Ovary (tissue), 9 donors: ENCODE data around the gene ANKRD44. TPM values are rescaled to one million over a fixed set of nuclear protein-coding genes. Genes with fewer than 3 reads are reported as not detected.

ENCODE experiments used
- DNase-seq, 5 donors: peaks; one replicate each; pipeline ENCODE4 v3.0.0-alpha.2; 2019 to 2020
- H3K27ac ChIP-seq, 2 donors: fragments of 200-600 bp; one replicate each; pipeline versions ENCODE4 v1.5.1 to v1.8.0; 2019 to 2022
- H3K27me3 ChIP-seq: fragments of 200-600 bp; one replicate; pipeline ENCODE4 v1.8.0; 2022
- H3K36me3 ChIP-seq: fragments of 200-600 bp; sonication (generic); one replicate; pipeline ENCODE4 v1.5.1; 2019
- H3K4me1 ChIP-seq: one replicate; pipeline ENCODE4 v1.8.1; 2013; ENCODE audit warnings: mild to moderate bottlenecking, moderate library complexity; ENCODE audit not compliant: insufficient read depth
- H3K4me3 ChIP-seq: fragments of 200-600 bp; sonication (generic); one replicate; pipeline ENCODE4 v1.5.1; 2017
- H3K9me3 ChIP-seq, 2 donors: fragments of 200-600 bp in 1 of 2; sonication (generic) in 1 of 2; one replicate each; pipeline versions ENCODE4 v1.5.1 to v1.8.1; 2013 to 2019; ENCODE audit warnings: mild to moderate bottlenecking in 1 of 2, moderate library complexity in 1 of 2
- EP300 ChIP-seq: sonication (generic); formaldehyde crosslinking; IDR thresholded peaks from one replicate; pipeline ENCODE4 v1.6.1; 2017; ENCODE audit warnings: antibody characterized with exemption
- POLR2A ChIP-seq: fragments of 450-650 bp; IDR thresholded peaks from one replicate; pipeline ENCODE4 v1.6.1; 2017; ENCODE audit warnings: antibody characterized with exemption, mild to moderate bottlenecking, moderate library complexity
- WGBS, 3 donors: extraction: QIAGEN DNeasy Blood & Tissue Kit in 1 of 3; methylation state at CpG; one replicate each; pipeline versions ENCODE4 v1.1.5 to v1.1.7; 2013 to 2017; 5-methylcytosine and 5-hydroxymethylcytosine counted together
- intact Hi-C, 4 donors: fragments of 100-400 bp; cut with DNase I; formaldehyde crosslinking; loops; one replicate each; pipeline versions ENCODE4 v1.11.0 to v1.15.1; 2022 to 2023
- polyA plus RNA-seq, 2 donors: library from polyadenylated mRNA; stranded (reverse); fragments of 200-250 nt in 1 of 2; fragments of 350-450 nt in 1 of 2; fragmentation: Illumina TruSeq in 1 of 2; extraction: RNeasy Lipid Tissue Mini Kit (QIAGEN cat#74804) in 1 of 2; gene quantifications; one replicate each; pipeline ENCODE4 v1.2.3, GENCODE V29; 2013 to 2014
- total RNA-seq, 7 donors: library from RNA; depleted of rRNA in 2 of 7; stranded (reverse); fragments of >200 nt in 2 of 7; fragmentation: NEBNext Ultra II Directional in 3 of 7; extraction: Animal tissue kit (Norgen Biotek cat#: 25700) in 3 of 7; gene quantifications; one replicate each; pipeline versions ENCODE4 v1.1.0 to v1.2.4, GENCODE V29; 2016 to 2023
- TF ChIP-seq, protein P1 (sequence below), 3 donors: fragments of 450-650 bp in 2 of 3; fragments of 200-600 bp in 1 of 3; IDR thresholded peaks; one replicate each; pipeline versions ENCODE4 v1.5.1 to v1.8.0; 2016 to 2022; ENCODE audit warnings: antibody characterized with exemption in 3 of 3, mild to moderate bottlenecking in 1 of 3
- donor health status: DM: no; HTN: no; CAD: no; lungs with moderate emphysema.
- donor health status: DM: no; HTN: no; CAD: no.
- donor health status: Bipolar disorder and iron deficiency.
- donor health status: DM: yes; HTN: yes; CAD: no.
- donor health status: DM: no; HTN: no; CAD: no.
- donor health status: DM: yes; HTN: yes; CAD: no.

ANKRD44 gene
- total and polyA plus RNA-seq, 9 donors, result 2.6 to 60.0 (median 11.1) TPM

GRCh38 chr2:197211881-197212342 lies 98.7 kb downstream of the ANKRD44 start:
- Histone ChIP-seq H3K4me3 (no peak overlapping the region), H3K9me3 (no peaks in the 10 kb centered on the region), H3K27me3 (no peaks in the 10 kb centered on the region), H3K27ac (no peak overlapping the region), H3K4me1 (peaks cover 4% of the 10 kb centered on the region), H3K36me3 (no peaks in the 10 kb centered on the region)
- no peak for DNase-seq
- intact Hi-C loops, result loop anchor here in 1 of 4 donors (10.0 kb wide), 1 partner anchor 163 kb away; no protein-coding TSS in a partner anchor
- TF ChIP-seq EP300 (no peak), POLR2A (no peak)
- TF ChIP-seq, protein P1, sequence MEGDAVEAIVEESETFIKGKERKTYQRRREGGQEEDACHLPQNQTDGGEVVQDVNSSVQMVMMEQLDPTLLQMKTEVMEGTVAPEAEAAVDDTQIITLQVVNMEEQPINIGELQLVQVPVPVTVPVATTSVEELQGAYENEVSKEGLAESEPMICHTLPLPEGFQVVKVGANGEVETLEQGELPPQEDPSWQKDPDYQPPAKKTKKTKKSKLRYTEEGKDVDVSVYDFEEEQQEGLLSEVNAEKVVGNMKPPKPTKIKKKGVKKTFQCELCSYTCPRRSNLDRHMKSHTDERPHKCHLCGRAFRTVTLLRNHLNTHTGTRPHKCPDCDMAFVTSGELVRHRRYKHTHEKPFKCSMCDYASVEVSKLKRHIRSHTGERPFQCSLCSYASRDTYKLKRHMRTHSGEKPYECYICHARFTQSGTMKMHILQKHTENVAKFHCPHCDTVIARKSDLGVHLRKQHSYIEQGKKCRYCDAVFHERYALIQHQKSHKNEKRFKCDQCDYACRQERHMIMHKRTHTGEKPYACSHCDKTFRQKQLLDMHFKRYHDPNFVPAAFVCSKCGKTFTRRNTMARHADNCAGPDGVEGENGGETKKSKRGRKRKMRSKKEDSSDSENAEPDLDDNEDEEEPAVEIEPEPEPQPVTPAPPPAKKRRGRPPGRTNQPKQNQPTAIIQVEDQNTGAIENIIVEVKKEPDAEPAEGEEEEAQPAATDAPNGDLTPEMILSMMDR (IDR thresholded peaks at IDR 0.05), result no peak
- 91 to 95% (median 94%) methylated on average over 4 of the region's 4 CpGs for WGBS, 3 donors

DNA sequence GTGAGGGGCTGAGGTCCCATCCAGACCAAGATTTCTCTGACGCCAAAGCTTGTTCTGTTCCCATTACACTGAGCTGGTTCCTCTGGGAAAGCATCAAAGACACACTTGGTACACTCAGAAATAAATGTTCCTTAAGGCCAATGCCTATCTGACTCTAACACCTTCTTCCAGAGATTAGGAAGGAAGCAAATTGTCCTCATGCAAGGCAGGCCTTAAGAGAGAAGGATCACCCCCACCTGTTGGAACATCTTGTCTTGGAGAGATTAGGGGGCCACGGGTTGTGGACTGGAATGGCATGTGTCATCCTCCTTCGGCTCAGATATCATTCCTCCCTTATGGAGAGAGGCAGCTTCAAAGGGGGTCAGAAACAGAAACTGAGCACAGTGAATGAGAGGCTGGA lies 100.2 kb downstream of the ANKRD44 start:
- Histone ChIP-seq H3K9me3 (no peaks in the 10 kb centered on the region), H3K27ac (no peak overlapping the region), H3K27me3 (no peaks in the 10 kb centered on the region), H3K4me1 (peaks cover 2% of the 10 kb centered on the region), H3K4me3 (no peak overlapping the region), H3K36me3 (no peaks in the 10 kb centered on the region)
- no peak for DNase-seq
- intact Hi-C loops, result loop anchor here in 1 of 4 donors (10.0 kb wide), 1 partner anchor 164 kb away; no protein-coding TSS in a partner anchor
- 53 to 87% (median 68%) methylated on average over 3 of the region's 3 CpGs for WGBS, 3 donors
- TF ChIP-seq POLR2A, result no peak

GRCh38 chr2:197209742-197210408 lies 100.7 kb downstream of the ANKRD44 start:
- TF ChIP-seq POLR2A (no peak), EP300 (no peak)
- TF ChIP-seq, protein P1 (IDR thresholded peaks at IDR 0.05), result no peak
- intact Hi-C loops, result loop anchor here in 1 of 4 donors (10.0 kb wide), 1 partner anchor 165 kb away; no protein-coding TSS in a partner anchor
- H3K4me1 ChIP-seq, result peaks cover 2% of the 10 kb centered on the region
- no peaks in the 10 kb centered on the region for H3K9me3 ChIP-seq
- H3K4me3 ChIP-seq, result no peak overlapping the region
- no peaks in the 10 kb centered on the region for H3K36me3 ChIP-seq
- H3K27ac ChIP-seq, result no peak overlapping the region
- DNase-seq, result no peak
- no peaks in the 10 kb centered on the region for H3K27me3 ChIP-seq
- 94 to 97% (median 95%) methylated on average over 6 of the region's 6 CpGs for WGBS, 3 donors

- peaks cover 2% of the 10 kb centered on the region for H3K4me1 ChIP-seq
- no peak for DNase-seq
- H3K9me3 ChIP-seq, result no peaks in the 10 kb centered on the region
- no peaks in the 10 kb centered on the region for H3K36me3 ChIP-seq
- H3K4me3 ChIP-seq, result no peak overlapping the region
- no peaks in the 10 kb centered on the region for H3K27me3 ChIP-seq
- intact Hi-C loops, result no loop called here
- TF ChIP-seq POLR2A (no peak), EP300 (no peak)
- TF ChIP-seq, protein P1 (IDR thresholded peaks at IDR 0.05), result no peak
- WGBS, 3 donors, result 86 to 95% (median 90%) methylated on average over 2 of the region's 2 CpGs
- H3K27ac ChIP-seq, result no peak overlapping the region
These were observed 101.3 kb downstream of the ANKRD44 start for GRCh38 chr2:197209246-197209645.

GRCh38 chr2:197208841-197209240 lies 101.7 kb downstream of the ANKRD44 start:
- Histone ChIP-seq H3K4me3 (no peak overlapping the region), H3K36me3 (no peaks in the 10 kb centered on the region), H3K27me3 (no peaks in the 10 kb centered on the region), H3K4me1 (peaks cover 2% of the 10 kb centered on the region), H3K27ac (no peak overlapping the region), H3K9me3 (no peaks in the 10 kb centered on the region)
- TF ChIP-seq POLR2A (no peak), EP300 (no peak)
- TF ChIP-seq, protein P1 (IDR thresholded peaks at IDR 0.05), result no peak
- intact Hi-C loops, result no loop called here
- DNase-seq, result no peak
- WGBS, 3 donors, result 26 to 30% (median 29%) methylated on average over 3 of the region's 3 CpGs
